Thyroid gland (tissue), 4 donors: ENCODE data around the gene B3GNT8.

Source experiments
- POLR2A ChIP-seq, 2 donors: fragments of 450-650 bp; IDR thresholded peaks; one replicate each; pipeline ENCODE4 v1.6.1; 2017; ENCODE audit warnings: antibody characterized with exemption in 2 of 2, mild to moderate bottlenecking in 2 of 2, moderate library complexity in 1 of 2
- TF ChIP-seq, protein P1 (sequence below), 6 experiments: fragments of 200-600 bp in 3 of 6; fragments of 450-650 bp in 3 of 6; sonication (generic) in 3 of 6; IDR thresholded peaks; one replicate each; pipeline ENCODE4 v1.5.1; 2016 to 2019; ENCODE audit warnings: antibody characterized with exemption in 6 of 6, mild to moderate bottlenecking in 2 of 6, inconsistent platforms in 1 of 6, moderate library complexity in 1 of 6

DNA sequence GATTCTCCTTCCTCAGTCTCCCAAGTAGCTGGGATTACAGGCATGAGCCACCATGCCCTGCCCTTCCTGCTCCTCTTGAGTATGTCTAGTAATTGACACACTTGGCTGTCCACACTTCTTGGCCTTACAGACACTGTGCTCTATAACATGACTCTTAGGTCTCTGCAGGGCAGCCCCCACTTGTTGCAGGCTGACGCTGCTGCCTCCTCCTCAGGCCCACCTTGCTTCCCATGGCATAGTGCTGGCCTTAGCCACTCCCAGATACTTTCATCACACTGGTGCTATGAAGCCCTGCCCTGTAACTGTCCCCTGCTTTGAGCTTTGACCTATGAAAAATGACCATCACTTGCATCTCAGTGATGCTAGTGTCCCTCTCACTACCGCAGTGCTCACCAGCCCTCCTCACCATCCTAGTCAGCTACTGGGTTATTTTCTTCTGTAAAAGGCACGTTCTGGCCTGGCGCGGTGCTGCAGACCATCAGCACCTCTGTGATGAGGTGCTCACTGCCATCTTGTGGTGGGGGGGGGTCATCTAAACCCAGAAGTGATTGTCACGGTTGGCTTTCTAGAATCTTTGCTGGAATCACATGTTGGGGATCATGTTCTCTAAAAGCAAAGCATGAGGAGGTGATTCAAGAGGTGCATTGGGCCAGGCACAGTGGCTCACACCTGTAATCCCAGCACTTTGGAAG lies 25.6 kb upstream of the B3GNT8 start:
- TF ChIP-seq, protein P1, sequence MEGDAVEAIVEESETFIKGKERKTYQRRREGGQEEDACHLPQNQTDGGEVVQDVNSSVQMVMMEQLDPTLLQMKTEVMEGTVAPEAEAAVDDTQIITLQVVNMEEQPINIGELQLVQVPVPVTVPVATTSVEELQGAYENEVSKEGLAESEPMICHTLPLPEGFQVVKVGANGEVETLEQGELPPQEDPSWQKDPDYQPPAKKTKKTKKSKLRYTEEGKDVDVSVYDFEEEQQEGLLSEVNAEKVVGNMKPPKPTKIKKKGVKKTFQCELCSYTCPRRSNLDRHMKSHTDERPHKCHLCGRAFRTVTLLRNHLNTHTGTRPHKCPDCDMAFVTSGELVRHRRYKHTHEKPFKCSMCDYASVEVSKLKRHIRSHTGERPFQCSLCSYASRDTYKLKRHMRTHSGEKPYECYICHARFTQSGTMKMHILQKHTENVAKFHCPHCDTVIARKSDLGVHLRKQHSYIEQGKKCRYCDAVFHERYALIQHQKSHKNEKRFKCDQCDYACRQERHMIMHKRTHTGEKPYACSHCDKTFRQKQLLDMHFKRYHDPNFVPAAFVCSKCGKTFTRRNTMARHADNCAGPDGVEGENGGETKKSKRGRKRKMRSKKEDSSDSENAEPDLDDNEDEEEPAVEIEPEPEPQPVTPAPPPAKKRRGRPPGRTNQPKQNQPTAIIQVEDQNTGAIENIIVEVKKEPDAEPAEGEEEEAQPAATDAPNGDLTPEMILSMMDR (IDR thresholded peaks at IDR 0.05), result no peak
- TF ChIP-seq POLR2A (IDR thresholded peaks at IDR 0.05), result no peak
